Coronary artery (tissue), 2 donors: ENCODE measurements around the gene FRAT1.

Experiments used
- DNase-seq: peaks from one replicate; pipeline ENCODE4 v3.0.0-alpha.2; 2017; ENCODE audit warnings: low spot score
- H3K27ac ChIP-seq, 2 donors: fragments of 200-600 bp; sonication (generic); one replicate each; pipeline ENCODE4 v1.5.1; 2016 to 2019
- H3K4me3 ChIP-seq: fragments of 200-600 bp; sonication (generic); 2 replicates; pipeline ENCODE4 v1.5.1; 2016; ENCODE audit warnings: mild to moderate bottlenecking, moderate library complexity
- CTCF ChIP-seq: fragments of 200-600 bp; sonication (generic); IDR thresholded peaks from one replicate; pipeline ENCODE4 v1.5.1; 2019; ENCODE audit warnings: antibody characterized with exemption

FRAT1 gene

GRCh38 chr10:97367126-97367649 lies 48.1 kb downstream of the FRAT1 start:
- DNase-seq: no peak
- no peak overlapping the region for H3K4me3 ChIP-seq
- no peak overlapping the region for H3K27ac ChIP-seq
- no peak for TF ChIP-seq CTCF
